ENCODE data around the gene PIM1. TPM values are rescaled to one million over a fixed set of nuclear protein-coding genes. Genes with fewer than 3 reads are reported as not detected.
A peak's percentile ranks its signal among the peaks of the same experiment; 100 is the strongest.

Gene PIM1
- total and polyA plus RNA-seq, 9 of the 15 experiments (the other 6 are each of a cell fraction or from before 2014, with no cell fraction given) = 19.0 to 789 (median 212) TPM

GRCh38 chr6:37222992-37223391 is 53.0 kb downstream of the PIM1 start (continued):
- TF ChIP-seq ZNF740 (CRISPR knock-in tag; IDR thresholded peaks at IDR 0.05) (no peak), ZNF740 (tag; IDR thresholded peaks at IDR 0.05) (no peak), ZNF707 (CRISPR knock-in tag; conservative IDR thresholded peaks at IDR 0.05) (no peak), NR2C1 (IDR thresholded peaks at IDR 0.05) (no peak), NR2C1 (tag; IDR thresholded peaks at IDR 0.05) (no peak), MLLT1 (IDR thresholded peaks at IDR 0.05) (peak in 1 of 2 experiments; percentile 20; a peak in 1 of 4 replicates), ZKSCAN3 (CRISPR knock-in tag; IDR thresholded peaks at IDR 0.05) (no peak), LARP7 (IDR thresholded peaks at IDR 0.05) (peak; percentile 57; the same call in 1 of the 2 replicates), ZFP36 (IDR thresholded peaks at IDR 0.05; ENCODE audit: low read depth, low read length, partially characterized antibody) (no peak), RBM17 (IDR thresholded peaks at IDR 0.05; ENCODE audit: borderline replicate concordance, low read depth, low read length) (no peak), CSDE1 (IDR thresholded peaks at IDR 0.05) (peak in 1 of 2 experiments; percentile 72; a peak in 1 of 4 replicates), CBX3 (IDR thresholded peaks at IDR 0.05; ENCODE audit: borderline replicate concordance in 1 of 2, low read length in 2 of 2) (no peak), KLF10 (CRISPR knock-in tag; IDR thresholded peaks at IDR 0.05) (no peak), MTF1 (CRISPR knock-in tag; IDR thresholded peaks at IDR 0.05; ENCODE audit: borderline replicate concordance) (no peak), HINFP (tag; conservative IDR thresholded peaks at IDR 0.05; ENCODE audit: low read depth) (no peak), KAT8 (IDR thresholded peaks at IDR 0.05; ENCODE audit: low read depth) (peak; percentile 36; the same call in 1 of the 2 replicates), SMARCA4 (IDR thresholded peaks at IDR 0.05) (peak; percentile 38; the same call in 1 of the 2 replicates), ZNF408 (CRISPR knock-in tag; IDR thresholded peaks at IDR 0.05; ENCODE audit: low read depth) (no peak), EZH2 (IDR thresholded peaks at IDR 0.05; ENCODE audit: borderline replicate concordance, low read depth, low read length) (no peak), DPF2 (IDR thresholded peaks at IDR 0.05) (0 out of 2 replicates have a peak, but pooled peaks have one; percentile 25), C11orf30 (IDR thresholded peaks at IDR 0.05; ENCODE audit: low read depth) (peak; percentile 44; the same call in 1 of the 2 replicates), HDAC2 (IDR thresholded peaks at IDR 0.05) (no peak), KAT7 (CRISPR knock-in tag; IDR thresholded peaks at IDR 0.05; ENCODE audit: borderline replicate concordance) (no peak), WHSC1 (IDR thresholded peaks at IDR 0.05; ENCODE audit: low read length) (no peak), PHTF2 (CRISPR knock-in tag; IDR thresholded peaks at IDR 0.05) (no peak)
- TF ChIP-seq, protein P1, sequence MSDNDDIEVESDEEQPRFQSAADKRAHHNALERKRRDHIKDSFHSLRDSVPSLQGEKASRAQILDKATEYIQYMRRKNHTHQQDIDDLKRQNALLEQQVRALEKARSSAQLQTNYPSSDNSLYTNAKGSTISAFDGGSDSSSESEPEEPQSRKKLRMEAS (CRISPR knock-in tag; IDR thresholded peaks at IDR 0.05) = no peak
- TF ChIP-seq, protein P2, sequence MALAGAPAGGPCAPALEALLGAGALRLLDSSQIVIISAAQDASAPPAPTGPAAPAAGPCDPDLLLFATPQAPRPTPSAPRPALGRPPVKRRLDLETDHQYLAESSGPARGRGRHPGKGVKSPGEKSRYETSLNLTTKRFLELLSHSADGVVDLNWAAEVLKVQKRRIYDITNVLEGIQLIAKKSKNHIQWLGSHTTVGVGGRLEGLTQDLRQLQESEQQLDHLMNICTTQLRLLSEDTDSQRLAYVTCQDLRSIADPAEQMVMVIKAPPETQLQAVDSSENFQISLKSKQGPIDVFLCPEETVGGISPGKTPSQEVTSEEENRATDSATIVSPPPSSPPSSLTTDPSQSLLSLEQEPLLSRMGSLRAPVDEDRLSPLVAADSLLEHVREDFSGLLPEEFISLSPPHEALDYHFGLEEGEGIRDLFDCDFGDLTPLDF (CRISPR knock-in tag; IDR thresholded peaks at IDR 0.05) = no peak
